GM13976 (cell line): Measurements from ENCODE around the gene RNPS1.
"Not testable (repeated sequence)": the region's sequence is repeated elsewhere in the genome, so short reads cannot be mapped to it uniquely, and the experiment has no call there.

Experiments
- DNase-seq: peaks from one replicate; pipeline ENCODE4 v3.0.0; 2012; ENCODE audit warnings: low spot score
- CTCF ChIP-seq: IDR thresholded peaks from 2 replicates; pipeline ENCODE4 v1.5.1; 2012; ENCODE audit warnings: borderline replicate concordance, mild to moderate bottlenecking; ENCODE audit not compliant: insufficient read depth; ENCODE audit errors: extremely low read depth, missing control alignments, control extremely low read depth
- in situ Hi-C: fragments of 300-500 bp; cut with MboI; formaldehyde crosslinking; loops from one replicate; pipeline ENCODE4 v1.12.0; 2022; ENCODE audit warnings: low sequenced_read_pairs, mixed read lengths, inconsistent platforms; ENCODE audit not compliant: unreplicated experiment

RNPS1 gene

GRCh38 chr16:2270588-2271470 lies 2.9 kb upstream of the RNPS1 start:
- no peak for DNase-seq
- TF ChIP-seq CTCF, result no peak
- in situ Hi-C loops, result no loop called here

- no peak for DNase-seq
- in situ Hi-C loops, result no loop called here
- no peak for TF ChIP-seq CTCF
These were observed 2.1 kb upstream of the RNPS1 start for GRCh38 chr16:2270070-2270462.

- peak; percentile 78 for DNase-seq
- in situ Hi-C loops, result not testable (repeated sequence)
These were observed 417 bp downstream of the RNPS1 start for GRCh38 chr16:2267505-2267912.

- in situ Hi-C loops, DNase-seq: not testable (repeated sequence)
These were observed 1.0 kb downstream of the RNPS1 start for GRCh38 chr16:2266887-2267286.

- in situ Hi-C loops, DNase-seq: not testable (repeated sequence)
These were observed 4.9 kb downstream of the RNPS1 start for GRCh38 chr16:2263026-2263425.

- in situ Hi-C loops, result no loop called here
- no peak for TF ChIP-seq CTCF
- DNase-seq, result no peak
These were observed 7.7 kb downstream of the RNPS1 start for GRCh38 chr16:2260250-2260649.

- DNase-seq, in situ Hi-C loops: not testable (repeated sequence)
These were observed 9.4 kb downstream of the RNPS1 start for GRCh38 chr16:2258530-2258929.

- in situ Hi-C loops, result no loop called here
- DNase-seq, result no peak
- TF ChIP-seq CTCF, result no peak
These were observed 10.2 kb downstream of the RNPS1 start for GRCh38 chr16:2257726-2258125.

- no peak for TF ChIP-seq CTCF
These were observed 11.3 kb downstream of the RNPS1 start for GRCh38 chr16:2256531-2257140.

More at GRCh38 chr16:2256531-2257140, 11.3 kb downstream of the RNPS1 start:
- in situ Hi-C loops, result no loop called here
- DNase-seq, result no peak
